AG04450 (cell line): ENCODE data around the gene PPP1R13L. TPM values are rescaled to one million over a fixed set of nuclear protein-coding genes. Genes with fewer than 3 reads are reported as not detected.
A peak's percentile ranks its signal among the peaks of the same experiment; 100 is the strongest.

Experiments
- CTCF ChIA-PET: fragments of 300-600, 350-600 bp; formaldehyde crosslinking; extraction: SDS; loops from one replicate; lab custom pipeline; 2022; ENCODE audit warnings: antibody characterized with exemption, inconsistent platforms; lab: Charles Lee
- POLR2A ChIA-PET: fragments of 350-600 bp; formaldehyde crosslinking; extraction: SDS; loops from one replicate; lab custom pipeline; 2021; ENCODE audit warnings: antibody characterized with exemption, inconsistent platforms; lab: Yijun Ruan, JAX
- DNase-seq: peaks from one replicate; pipeline ENCODE4 v3.0.0-alpha.2; 2011; ENCODE audit warnings: low read depth, low spot score
- H3K27ac ChIP-seq: one replicate; pipeline ENCODE4 v1.5.1; 2012; ENCODE audit warnings: low read depth, low read length, control low read depth
- H3K27me3 ChIP-seq: one replicate; pipeline ENCODE4 v1.6.0; 2012; ENCODE audit warnings: low read length; ENCODE audit not compliant: control insufficient read depth, insufficient read depth
- H3K4me3 ChIP-seq: 2 replicates; pipeline ENCODE4 v1.5.1; 2011; ENCODE audit warnings: mild to moderate bottlenecking, low read depth, low read length, control low read depth
- H3K9me3 ChIP-seq: 2 replicates; pipeline ENCODE4 v1.5.1; 2012; ENCODE audit warnings: low read length; ENCODE audit not compliant: control insufficient read depth, insufficient read depth
- CTCF ChIP-seq: IDR thresholded peaks from 2 replicates; pipeline ENCODE4 v1.5.1; 2011; ENCODE audit warnings: low read depth, low read length, control low read depth, inconsistent platforms
- polyA plus RNA-seq: library from polyadenylated mRNA; depleted of rRNA; stranded (reverse); fragments of >200 nt; gene quantifications from 2 replicates; pipeline ENCODE4 v1.2.3, GENCODE V29; 2011

The PPP1R13L gene
- polyA plus RNA-seq, 1 experiment, result 2.4 TPM

GRCh38 chr19:45423589-45424190 lies 18.8 kb upstream of the PPP1R13L start, which contains the start of gene ERCC1:
ERCC1 (minus strand) TSS chr19:45423917; CDS start chr19:45423374, 543 bp downstream.
- DNase-seq, result peak; percentile 81
- TF ChIP-seq CTCF, result no peak
- peak within 1 kb of the TSS; percentile 85 for H3K4me3 ChIP-seq
- ChIA-PET POLR2A (interaction anchor here (1.0 to 1.9 kb wide), 3 partner anchors 10 to 55 kb away, joined by 3 to 9 read pairs (median 6); no protein-coding TSS in a partner anchor), CTCF (interaction anchor here (1.7 to 3.3 kb wide), 3 partner anchors 15 to 62 kb away, joined by 8 to 17 read pairs (median 9); no protein-coding TSS in a partner anchor)
- no peaks in the 10 kb centered on the region; the same call in 1 of the 2 replicates for H3K9me3 ChIP-seq
- no peaks in the 10 kb centered on the region for H3K27me3 ChIP-seq
- H3K27ac ChIP-seq, result peak within 1 kb of the TSS; percentile 99

DNA sequence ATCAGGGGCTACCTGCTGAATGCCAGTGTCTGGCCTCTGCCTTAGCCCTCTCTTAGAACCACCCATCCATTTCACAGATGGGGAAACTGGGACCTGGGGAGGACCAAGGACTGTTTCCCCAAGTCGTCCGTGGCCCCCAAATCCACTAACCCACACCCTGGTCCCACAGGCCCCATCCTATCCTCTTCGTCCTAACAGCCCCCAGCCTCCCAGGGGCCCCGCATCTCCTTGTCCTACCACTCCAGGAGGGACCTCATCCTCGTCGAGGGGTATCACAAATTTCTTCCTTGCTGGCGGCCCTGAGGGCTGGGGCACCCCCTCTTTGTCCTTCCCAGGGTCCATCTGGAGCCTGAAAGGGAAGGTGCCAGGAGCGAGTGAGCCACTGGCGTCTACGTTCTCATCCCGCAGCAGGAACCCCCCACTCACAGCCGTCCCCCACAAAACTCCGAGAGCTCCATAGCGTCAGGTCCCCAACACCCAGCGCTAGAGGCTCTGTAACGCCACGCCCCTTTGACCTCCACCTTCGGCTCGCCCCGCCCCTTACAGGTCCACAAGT lies 18.2 kb upstream of the PPP1R13L start:
- peak overlapping the region; percentile 85 for H3K4me3 ChIP-seq
- CTCF ChIA-PET, result no interaction called here
- POLR2A ChIA-PET, result interaction anchor here (1.9 kb wide), 1 partner anchor 17 kb away, joined by 9 read pairs; no protein-coding TSS in a partner anchor
- H3K27me3 ChIP-seq, result no peaks in the 10 kb centered on the region
- no peak for TF ChIP-seq CTCF
- peak overlapping the region; percentile 99 for H3K27ac ChIP-seq
- no peaks in the 10 kb centered on the region; the same call in 1 of the 2 replicates for H3K9me3 ChIP-seq
- DNase-seq, result no peak

GRCh38 chr19:45421947-45422498 lies 17.2 kb upstream of the PPP1R13L start:
- ChIA-PET POLR2A (no interaction called here), CTCF (interaction anchor here (0.7 to 1.1 kb wide), 3 partner anchors 20 to 63 kb away, joined by 3 to 4 read pairs (median 3); no protein-coding TSS in a partner anchor)
- no peaks in the 10 kb centered on the region; the same call in 1 of the 2 replicates for H3K9me3 ChIP-seq
- H3K27me3 ChIP-seq, result no peaks in the 10 kb centered on the region
- H3K4me3 ChIP-seq, result peak overlapping the region; percentile 25
- no peak for TF ChIP-seq CTCF
- no peak for DNase-seq
- no peak overlapping the region for H3K27ac ChIP-seq

DNA sequence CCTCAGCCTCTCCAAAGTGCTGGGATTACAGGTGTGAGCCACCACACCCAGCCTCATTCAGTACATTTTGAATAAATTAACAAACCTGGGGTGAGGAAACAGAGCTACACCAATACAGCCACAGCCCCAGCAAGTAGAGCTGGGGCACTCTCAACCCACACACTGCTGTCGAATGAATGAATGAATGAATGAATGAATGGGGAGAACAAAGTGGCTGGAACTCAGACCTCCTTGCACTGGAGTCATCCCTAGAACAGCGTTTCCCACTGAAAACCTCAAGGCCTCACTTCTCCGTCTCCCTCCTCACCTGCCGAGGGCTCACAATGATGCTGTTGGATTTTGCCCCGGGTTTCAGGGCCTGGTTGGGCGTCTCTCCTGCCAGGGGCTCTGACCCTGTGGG lies 16.0 kb upstream of the PPP1R13L start:
- H3K4me3 ChIP-seq, result no peak overlapping the region
- no peak for DNase-seq
- no peak for TF ChIP-seq CTCF
- POLR2A ChIA-PET, result no interaction called here
- H3K27ac ChIP-seq, result no peak overlapping the region
- CTCF ChIA-PET, result no interaction called here
- no peaks in the 10 kb centered on the region for H3K27me3 ChIP-seq
- no peaks in the 10 kb centered on the region; the same call in 1 of the 2 replicates for H3K9me3 ChIP-seq

GRCh38 chr19:45420356-45420755 lies 15.5 kb upstream of the PPP1R13L start:
- H3K27ac ChIP-seq, result no peak overlapping the region
- no peak for DNase-seq
- H3K4me3 ChIP-seq, result no peak overlapping the region
- POLR2A ChIA-PET, result no interaction called here
- CTCF ChIA-PET, result no interaction called here
- no peaks in the 10 kb centered on the region for H3K27me3 ChIP-seq
- no peaks in the 10 kb centered on the region; the same call in 1 of the 2 replicates for H3K9me3 ChIP-seq
- TF ChIP-seq CTCF, result no peak
